ENCODE results near the gene ABCB1. TPM values are rescaled to one million over a fixed set of nuclear protein-coding genes. Genes with fewer than 3 reads are reported as not detected.

ABCB1 gene
- total RNA-seq, 2 experiments from 2014 or later, result 10.6 to 12.2 TPM

GRCh38 chr7:87538052-87538451, 62.6 kb downstream of the ABCB1 start:
- H3K4me1 ChIP-seq (ENCODE audit: insufficient read depth, low read length), result no peaks in the 10 kb centered on the region
- no peak overlapping the region for H3K4me3 ChIP-seq (ENCODE audit: low read length)
- Mint-ChIP-seq H3K27ac (no peak overlapping the region), H3K4me1 (ENCODE audit: low read depth) (no peaks in the 10 kb centered on the region), H3K4me3 (no peak overlapping the region), H3K27me3 (no peaks in the 10 kb centered on the region), H3K9me3 (no peaks in the 10 kb centered on the region), H3K36me3 (ENCODE audit: low read depth) (peaks cover 28% of the 10 kb centered on the region)
- H3K9me3 ChIP-seq (ENCODE audit: control insufficient read depth in 1 of 2, insufficient read depth in 1 of 2, low read length in 2 of 2), result no peaks in the 10 kb centered on the region
- H3K27me3 ChIP-seq (ENCODE audit: control insufficient read depth in 1 of 2, insufficient read depth in 2 of 2, low read length in 2 of 2), result no peaks in the 10 kb centered on the region
- intact Hi-C loops (cut with DNase I, micrococcal nuclease), result no loop called here
- no peak overlapping the region for H3K27ac ChIP-seq (ENCODE audit: low read depth in 1 of 2, low read length in 2 of 2)
- TF ChIP-seq CTCF (IDR thresholded peaks at IDR 0.05), result no peak
- H3K36me3 ChIP-seq (ENCODE audit: insufficient read depth, low read length), result no peaks in the 10 kb centered on the region
- POLR2A ChIA-PET, result no interaction called here
- CTCF ChIA-PET, result no interaction called here
- no peak for DNase-seq
- ATAC-seq (ENCODE audit: poor library complexity), result no peak

- intact Hi-C loops (cut with DNase I, micrococcal nuclease), result no loop called here
- POLR2A ChIA-PET, result no interaction called here
- peaks cover 17% of the 10 kb centered on the region for H3K36me3 Mint-ChIP-seq (ENCODE audit: low read depth)
Observed at GRCh38 chr7:87534072-87534471, 66.6 kb downstream of the ABCB1 start.

GRCh38 chr7:87530126-87530525, 70.6 kb downstream of the ABCB1 start:
- Mint-ChIP-seq H3K9me3 (no peaks in the 10 kb centered on the region), H3K36me3 (ENCODE audit: low read depth) (peaks cover 26% of the 10 kb centered on the region), H3K27me3 (no peaks in the 10 kb centered on the region), H3K27ac (no peak overlapping the region), H3K4me3 (no peak overlapping the region), H3K4me1 (ENCODE audit: low read depth) (no peaks in the 10 kb centered on the region)
- Histone ChIP-seq H3K9me3 (ENCODE audit: control insufficient read depth in 1 of 2, insufficient read depth in 1 of 2, low read length in 2 of 2) (no peaks in the 10 kb centered on the region), H3K4me1 (ENCODE audit: insufficient read depth, low read length) (no peaks in the 10 kb centered on the region), H3K27ac (ENCODE audit: low read depth in 1 of 2, low read length in 2 of 2) (no peak overlapping the region), H3K4me3 (ENCODE audit: low read length) (no peak overlapping the region), H3K27me3 (ENCODE audit: control insufficient read depth in 1 of 2, insufficient read depth in 2 of 2, low read length in 2 of 2) (no peaks in the 10 kb centered on the region), H3K36me3 (ENCODE audit: insufficient read depth, low read length) (peaks cover 3% of the 10 kb centered on the region)
- DNase-seq, result no peak
- no peak for TF ChIP-seq CTCF (IDR thresholded peaks at IDR 0.05)
- intact Hi-C loops (cut with DNase I, micrococcal nuclease), result no loop called here
- ChIA-PET POLR2A (no interaction called here), CTCF (interaction anchor here (0.7 kb wide), 1 partner anchor 13 kb away, joined by 3 read pairs; no protein-coding TSS in a partner anchor)
- no peak for ATAC-seq (ENCODE audit: poor library complexity)

More at GRCh38 chr7:87534072-87534471, 66.6 kb downstream of the ABCB1 start:
- H3K27ac ChIP-seq (ENCODE audit: low read depth in 1 of 2, low read length in 2 of 2), result no peak overlapping the region
- H3K4me1 ChIP-seq (ENCODE audit: insufficient read depth, low read length), result no peaks in the 10 kb centered on the region
- H3K9me3 ChIP-seq (ENCODE audit: control insufficient read depth in 1 of 2, insufficient read depth in 1 of 2, low read length in 2 of 2), result no peaks in the 10 kb centered on the region
- no peaks in the 10 kb centered on the region for H3K36me3 ChIP-seq (ENCODE audit: insufficient read depth, low read length)
- CTCF ChIA-PET, result no interaction called here
- H3K27me3 ChIP-seq (ENCODE audit: control insufficient read depth in 1 of 2, insufficient read depth in 2 of 2, low read length in 2 of 2), result no peaks in the 10 kb centered on the region
- no peak overlapping the region for H3K4me3 Mint-ChIP-seq
- ATAC-seq (ENCODE audit: poor library complexity) (no peak), DNase-seq (no peak)
- H3K27ac Mint-ChIP-seq, result no peak overlapping the region
- no peaks in the 10 kb centered on the region for H3K27me3 Mint-ChIP-seq
- H3K4me1 Mint-ChIP-seq (ENCODE audit: low read depth), result no peaks in the 10 kb centered on the region
- no peak overlapping the region for H3K4me3 ChIP-seq (ENCODE audit: low read length)
- no peaks in the 10 kb centered on the region for H3K9me3 Mint-ChIP-seq
- TF ChIP-seq CTCF (IDR thresholded peaks at IDR 0.05), result no peak
